Measurements from ENCODE around the gene EBF3. TPM values are rescaled to one million over a fixed set of nuclear protein-coding genes. Genes with fewer than 3 reads are reported as not detected.

The EBF3 gene
- total RNA-seq, 2 donors from 2014 or later = 0.12 to 0.80 TPM

DNA sequence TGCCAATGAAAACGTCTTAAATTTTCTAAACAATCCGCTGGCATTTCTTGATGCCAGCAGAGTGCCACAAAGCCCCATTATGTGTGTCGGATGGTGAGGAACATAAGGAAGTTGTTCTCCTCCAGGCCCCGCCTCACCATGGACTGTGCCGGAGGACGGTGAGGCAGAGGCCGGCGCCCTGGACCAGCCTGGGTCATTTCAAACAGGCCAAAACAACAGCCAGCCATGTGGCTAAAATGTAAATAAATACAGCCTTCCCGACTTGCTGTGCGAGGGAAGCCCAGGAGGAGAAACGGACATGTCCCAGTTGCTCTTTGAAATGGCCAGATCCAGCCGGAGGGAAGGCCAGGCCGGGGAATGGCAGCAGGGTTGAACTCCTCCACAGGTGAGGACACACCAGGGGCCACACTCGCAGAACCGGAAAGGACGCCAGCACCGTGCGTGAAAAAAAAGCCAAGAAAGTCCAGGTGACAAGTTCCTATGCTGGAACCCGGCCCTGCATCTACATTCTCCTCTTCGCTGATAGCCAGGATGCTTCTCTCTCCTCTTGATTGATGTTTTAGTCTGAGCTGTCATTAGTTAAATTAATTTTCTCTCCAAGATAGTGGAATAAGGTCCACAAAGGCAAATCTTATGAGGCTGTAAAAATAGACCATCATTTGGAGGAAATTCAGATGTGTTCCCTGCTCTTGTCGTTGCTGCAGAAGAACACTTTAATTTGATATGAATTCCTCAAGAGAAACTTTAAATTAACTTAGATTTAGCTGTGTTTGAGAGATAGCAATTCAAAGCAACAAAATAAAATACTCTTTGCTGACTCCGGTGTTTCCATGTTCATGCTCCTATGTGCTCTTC, 64.6 kb downstream of the EBF3 start:
- Histone ChIP-seq H3K9ac (ENCODE audit: low read depth in 2 of 2, low read length in 2 of 2) (no peak overlapping the region), H3K9me3 (no peaks in the 10 kb centered on the region), H3K36me3 (no peaks in the 10 kb centered on the region), H3K4me3 (no peak overlapping the region), H3K27me3 (no peaks in the 10 kb centered on the region), H3K4me1 (no peaks in the 10 kb centered on the region), H3K27ac (no peak overlapping the region)
- intact Hi-C loops (cut with DNase I) = no loop called here
- TF ChIP-seq, protein P1, sequence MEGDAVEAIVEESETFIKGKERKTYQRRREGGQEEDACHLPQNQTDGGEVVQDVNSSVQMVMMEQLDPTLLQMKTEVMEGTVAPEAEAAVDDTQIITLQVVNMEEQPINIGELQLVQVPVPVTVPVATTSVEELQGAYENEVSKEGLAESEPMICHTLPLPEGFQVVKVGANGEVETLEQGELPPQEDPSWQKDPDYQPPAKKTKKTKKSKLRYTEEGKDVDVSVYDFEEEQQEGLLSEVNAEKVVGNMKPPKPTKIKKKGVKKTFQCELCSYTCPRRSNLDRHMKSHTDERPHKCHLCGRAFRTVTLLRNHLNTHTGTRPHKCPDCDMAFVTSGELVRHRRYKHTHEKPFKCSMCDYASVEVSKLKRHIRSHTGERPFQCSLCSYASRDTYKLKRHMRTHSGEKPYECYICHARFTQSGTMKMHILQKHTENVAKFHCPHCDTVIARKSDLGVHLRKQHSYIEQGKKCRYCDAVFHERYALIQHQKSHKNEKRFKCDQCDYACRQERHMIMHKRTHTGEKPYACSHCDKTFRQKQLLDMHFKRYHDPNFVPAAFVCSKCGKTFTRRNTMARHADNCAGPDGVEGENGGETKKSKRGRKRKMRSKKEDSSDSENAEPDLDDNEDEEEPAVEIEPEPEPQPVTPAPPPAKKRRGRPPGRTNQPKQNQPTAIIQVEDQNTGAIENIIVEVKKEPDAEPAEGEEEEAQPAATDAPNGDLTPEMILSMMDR (IDR thresholded peaks at IDR 0.05) = no peak
- no peak for DNase-seq

DNA sequence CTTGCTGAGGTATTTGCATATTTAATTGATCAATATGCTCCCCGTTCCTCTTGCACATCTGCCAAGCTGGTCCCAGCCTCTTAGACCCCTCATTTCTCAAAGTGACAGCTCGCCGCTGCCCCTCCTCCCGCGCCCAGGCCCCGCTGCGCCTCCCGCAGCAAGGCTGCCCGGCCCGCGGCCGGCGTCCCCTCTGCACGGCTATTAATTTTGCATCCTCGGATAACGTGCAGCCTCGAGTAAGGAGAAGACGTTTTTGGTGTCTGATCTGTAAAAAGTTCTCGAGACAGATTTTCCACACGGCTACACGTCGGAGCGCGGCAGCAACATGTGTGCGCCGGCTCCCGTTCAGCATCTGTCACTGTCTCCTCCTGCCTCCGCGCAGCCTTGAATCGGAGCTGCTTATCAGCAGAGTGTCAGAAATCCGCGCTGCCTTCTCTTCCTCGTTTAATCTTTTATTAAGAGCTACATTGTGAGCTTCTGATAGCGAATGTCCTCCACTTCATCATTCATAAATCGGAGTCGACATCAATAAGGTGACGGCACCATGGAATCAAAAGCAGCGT, 65.3 kb downstream of the EBF3 start:
- Histone ChIP-seq H3K4me3 (no peak overlapping the region), H3K36me3 (no peaks in the 10 kb centered on the region), H3K9ac (ENCODE audit: low read depth in 2 of 2, low read length in 2 of 2) (no peak overlapping the region), H3K4me1 (no peaks in the 10 kb centered on the region), H3K9me3 (no peaks in the 10 kb centered on the region), H3K27me3 (no peaks in the 10 kb centered on the region), H3K27ac (no peak overlapping the region)
- no peak for DNase-seq
- intact Hi-C loops (cut with DNase I) = no loop called here
- TF ChIP-seq, protein P1 (IDR thresholded peaks at IDR 0.05) = no peak

DNA sequence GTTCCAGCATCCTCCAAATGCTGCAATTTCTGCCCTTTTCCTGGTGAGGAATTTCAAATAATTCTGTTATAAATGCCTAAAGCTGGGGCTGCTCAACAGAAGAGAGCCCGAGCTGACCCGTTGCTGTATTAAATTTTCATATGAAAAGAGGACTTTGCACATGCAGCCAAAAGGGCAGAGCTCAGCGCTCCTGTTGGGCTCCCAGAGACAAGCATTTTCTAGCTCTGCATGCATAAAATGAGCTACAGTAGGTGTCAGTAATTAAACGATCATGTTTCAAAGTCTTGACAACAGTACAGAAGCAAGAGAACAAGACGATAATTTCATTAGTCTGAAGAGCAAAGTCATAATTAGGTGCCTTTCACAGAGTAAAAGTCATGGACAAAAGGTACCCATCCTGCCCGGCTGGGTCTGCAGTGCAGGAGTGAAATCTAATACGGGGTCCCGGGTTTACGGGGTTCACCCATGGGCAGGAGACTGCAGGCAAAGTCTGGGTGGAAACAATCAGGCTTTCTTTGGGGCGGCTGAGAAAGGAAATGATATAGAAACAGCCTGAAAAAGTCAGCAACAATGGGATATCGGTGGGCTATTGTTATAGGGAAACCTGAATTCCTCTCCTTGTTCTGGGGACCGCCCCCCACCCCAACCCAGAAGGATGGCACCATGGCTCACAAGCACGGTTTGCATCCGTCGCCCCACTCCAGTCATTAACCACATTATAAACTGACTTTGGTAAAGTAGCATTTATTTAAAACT, 66.0 kb downstream of the EBF3 start:
- intact Hi-C loops (cut with DNase I) = no loop called here
- Histone ChIP-seq H3K4me1 (no peaks in the 10 kb centered on the region), H3K9ac (ENCODE audit: low read depth in 2 of 2, low read length in 2 of 2) (no peak overlapping the region), H3K9me3 (no peaks in the 10 kb centered on the region), H3K27me3 (no peaks in the 10 kb centered on the region), H3K36me3 (no peaks in the 10 kb centered on the region), H3K4me3 (no peak overlapping the region), H3K27ac (no peak overlapping the region)
- TF ChIP-seq, protein P1 (IDR thresholded peaks at IDR 0.05) = no peak
- DNase-seq = no peak

DNA sequence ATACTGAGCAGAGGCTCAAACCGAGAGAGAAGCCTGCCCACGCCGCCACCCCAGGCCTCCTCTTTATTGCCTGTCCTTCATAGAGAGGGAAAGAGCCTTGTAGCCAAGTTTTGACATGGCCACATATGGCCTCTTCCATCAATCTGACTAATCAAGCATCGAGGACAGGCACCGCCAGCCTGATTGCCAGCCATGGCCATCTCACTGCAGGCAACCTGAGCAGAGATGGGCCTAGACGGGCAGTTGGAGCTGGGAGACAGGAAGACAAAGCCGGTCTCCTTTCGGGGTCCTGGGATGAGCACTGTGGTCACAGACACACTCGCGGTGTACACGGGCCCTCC, 67.2 kb downstream of the EBF3 start:
- Histone ChIP-seq H3K4me3 (no peak overlapping the region), H3K36me3 (no peaks in the 10 kb centered on the region), H3K4me1 (no peaks in the 10 kb centered on the region), H3K27ac (no peak overlapping the region), H3K27me3 (no peaks in the 10 kb centered on the region), H3K9me3 (no peaks in the 10 kb centered on the region), H3K9ac (ENCODE audit: low read depth in 2 of 2, low read length in 2 of 2) (no peak overlapping the region)
- intact Hi-C loops (cut with DNase I) = no loop called here
- TF ChIP-seq, protein P1 (IDR thresholded peaks at IDR 0.05) = no peak
- DNase-seq = no peak

DNA sequence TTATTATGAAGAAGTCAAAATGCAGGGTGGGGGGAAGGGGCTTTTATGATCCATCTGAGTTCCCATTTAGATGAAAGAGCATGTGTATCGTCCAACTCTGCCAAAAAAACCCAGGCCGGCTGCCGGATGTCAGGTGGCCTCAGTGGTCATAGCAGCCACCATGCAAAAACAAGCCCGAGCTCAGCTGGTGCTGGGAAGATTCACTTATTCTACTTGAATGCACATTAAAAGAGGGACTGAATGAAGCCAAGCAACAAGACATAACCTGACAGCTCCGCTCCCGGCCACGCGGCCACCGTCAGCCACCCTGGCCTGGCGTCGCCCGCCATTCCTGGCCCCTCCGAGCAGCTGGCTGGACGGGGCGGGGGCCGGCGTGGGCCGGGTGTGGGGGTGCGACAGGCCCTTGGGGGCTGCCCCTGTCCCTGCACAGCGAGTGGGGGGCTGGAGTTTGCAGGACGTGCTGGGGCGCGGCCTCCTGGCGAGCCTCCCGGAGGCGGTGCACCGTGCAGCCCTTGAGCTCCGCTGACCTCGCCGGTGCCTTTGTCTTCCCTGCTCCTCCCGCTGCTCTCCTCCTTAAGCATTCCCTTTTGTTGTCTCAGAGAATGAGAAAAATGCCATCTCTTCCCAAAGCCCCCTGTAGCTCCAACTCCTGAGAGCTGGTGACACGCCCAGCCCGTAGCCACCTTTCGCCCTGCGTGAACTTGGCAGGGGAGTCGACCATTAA, 67.8 kb downstream of the EBF3 start:
- no peak for DNase-seq
- Histone ChIP-seq H3K4me1 (no peaks in the 10 kb centered on the region), H3K27ac (no peak overlapping the region), H3K9me3 (no peaks in the 10 kb centered on the region), H3K27me3 (no peaks in the 10 kb centered on the region), H3K9ac (ENCODE audit: low read depth in 2 of 2, low read length in 2 of 2) (no peak overlapping the region), H3K36me3 (no peaks in the 10 kb centered on the region), H3K4me3 (no peak overlapping the region)
- intact Hi-C loops (cut with DNase I) = no loop called here
- TF ChIP-seq, protein P1 (IDR thresholded peaks at IDR 0.05) = no peak

Measured in colonic mucosa (tissue), 4 donors.